Hematopoietic multipotent progenitor cell treated with erythropoietin and hydrocortisone succinate and interleukin-3 and kit ligand, for 15 days (in vitro differentiated cells): Measurements from ENCODE around the gene RCAN3.
"Not testable (repeated sequence)": the region's sequence is repeated elsewhere in the genome, so short reads cannot be mapped to it uniquely, and the experiment has no call there.

Source experiments
- DNase-seq: peaks from one replicate; pipeline ENCODE4 v3.0.0-alpha.2; 2015; ENCODE audit warnings: low spot score

RCAN3 gene

DNA sequence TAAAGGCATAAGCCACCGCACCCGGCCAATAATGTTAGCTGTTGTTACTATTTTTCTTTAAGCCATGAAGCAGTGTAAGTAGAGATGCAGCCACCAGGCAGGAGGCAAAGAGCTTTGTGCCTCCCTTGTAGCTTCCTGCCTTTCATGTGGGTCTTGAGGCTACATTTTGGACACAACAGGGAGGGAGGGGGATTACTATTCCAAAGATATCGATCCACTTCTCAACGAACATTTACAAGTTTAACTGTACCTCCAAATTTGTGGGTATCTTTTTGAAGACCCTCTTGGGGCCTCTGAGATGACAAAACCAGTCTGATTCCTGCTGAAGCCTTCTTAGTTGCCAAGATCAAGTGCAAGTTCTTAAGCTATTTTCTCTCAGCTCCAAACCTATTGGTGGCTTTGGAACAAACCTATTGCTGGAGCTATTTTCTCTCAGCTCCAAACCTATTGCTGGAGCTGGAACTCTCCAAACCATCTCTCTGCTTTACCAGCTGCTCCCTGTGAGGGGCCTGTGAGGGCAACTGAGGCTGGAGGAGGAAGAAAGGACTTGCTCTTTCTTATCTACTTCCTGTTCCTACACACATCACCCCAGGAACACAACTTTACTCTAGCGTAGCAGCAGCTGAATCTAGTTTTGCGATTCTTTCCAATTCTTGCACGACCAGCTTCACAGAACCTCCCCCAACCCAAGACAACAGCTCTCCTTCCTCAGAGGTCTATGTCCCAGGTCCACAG is 16.1 kb upstream of the RCAN3 start:
- no peak for DNase-seq

DNA sequence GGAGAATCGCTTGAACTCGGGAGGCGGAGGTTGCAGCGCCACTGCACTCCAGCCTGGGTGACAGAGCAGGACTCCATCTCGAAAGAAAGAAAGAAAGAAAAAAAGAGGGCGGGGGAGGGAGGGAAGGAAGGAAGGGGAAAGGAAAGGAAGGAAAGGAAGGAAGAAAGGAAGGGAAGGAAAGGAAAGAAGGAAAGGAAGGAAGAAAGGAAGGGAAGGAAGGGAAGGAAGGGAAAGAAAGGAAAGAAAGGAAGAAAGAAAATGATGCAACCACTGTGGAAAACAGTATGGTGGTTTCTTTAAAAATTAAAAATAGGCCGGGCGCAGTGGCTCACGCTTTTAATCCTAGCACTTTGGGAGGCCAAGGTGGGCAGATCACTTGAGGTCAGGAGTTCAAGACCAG is 15.2 kb upstream of the RCAN3 start:
- no peak for DNase-seq

DNA sequence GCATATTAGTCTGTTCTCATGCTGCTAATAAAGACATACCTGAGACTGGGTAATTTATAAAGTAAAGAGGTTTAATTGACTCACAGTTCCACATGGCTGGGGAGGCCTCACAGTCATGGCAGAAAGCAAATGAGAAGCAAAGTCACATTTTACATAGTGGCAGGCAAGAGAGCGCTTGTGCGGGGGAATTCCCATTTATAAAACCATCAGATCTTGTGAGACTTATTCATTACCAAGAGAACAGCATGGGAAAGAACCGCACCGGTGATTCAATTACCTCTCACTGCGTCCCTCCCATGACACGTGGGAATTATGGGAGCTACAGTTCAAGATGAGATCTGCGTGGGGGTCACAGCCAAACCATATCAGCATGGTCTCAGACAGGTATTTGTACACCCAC is 14.5 kb upstream of the RCAN3 start:
- not testable (repeated sequence) for DNase-seq

DNA sequence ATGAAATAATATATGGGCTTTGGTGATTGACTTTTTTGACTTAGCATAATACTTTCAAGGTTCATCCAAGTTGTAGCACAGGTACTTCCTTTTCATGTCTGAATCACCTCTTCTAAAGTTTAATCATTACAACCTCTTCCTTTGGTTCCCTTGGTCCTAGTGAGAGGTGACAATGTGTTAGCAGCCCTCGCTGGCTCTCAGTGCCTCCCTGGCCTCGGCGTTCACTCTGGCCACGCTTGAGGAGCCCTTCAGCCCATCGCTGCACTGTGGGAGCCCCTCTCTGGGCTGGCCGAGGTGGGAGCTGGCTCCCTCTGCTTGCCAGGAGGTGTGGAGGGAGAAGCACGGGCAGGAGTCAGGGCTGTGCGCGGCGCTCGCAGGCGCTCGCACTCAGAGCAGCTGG is 13.0 kb upstream of the RCAN3 start:
- no peak for DNase-seq

DNA sequence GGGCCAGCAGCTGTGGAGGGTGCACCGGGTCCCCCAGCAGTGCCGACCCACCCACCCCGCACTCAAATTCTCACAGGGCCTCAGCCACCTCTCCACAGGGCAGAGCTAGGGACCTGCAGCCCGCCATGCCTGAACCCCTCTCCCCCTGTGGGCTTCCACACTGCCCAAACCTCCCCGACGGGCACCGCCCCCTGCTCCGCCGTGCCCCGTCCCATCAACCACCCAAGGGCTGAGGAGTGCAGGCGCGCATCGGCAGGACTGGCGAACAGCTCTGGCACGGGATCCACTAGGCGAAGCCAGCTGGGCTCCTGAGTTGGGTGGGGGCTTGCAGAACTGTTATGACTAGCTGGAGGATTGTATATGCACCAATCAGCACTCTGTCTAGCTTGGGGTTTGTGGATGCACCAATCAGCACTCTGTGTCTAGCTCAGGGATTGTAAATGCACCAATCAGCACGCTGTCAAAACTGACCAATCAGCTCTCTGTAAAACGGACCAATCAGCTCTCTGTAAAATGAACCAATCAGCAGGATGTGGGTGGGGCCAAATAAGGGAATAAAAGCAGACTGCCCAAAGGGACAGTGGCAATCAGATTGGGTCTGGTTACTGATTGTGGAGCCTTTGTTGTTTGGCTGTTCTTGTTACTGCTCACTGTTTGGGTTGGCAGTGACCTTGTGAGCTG is 12.4 kb upstream of the RCAN3 start:
- no peak for DNase-seq

DNA sequence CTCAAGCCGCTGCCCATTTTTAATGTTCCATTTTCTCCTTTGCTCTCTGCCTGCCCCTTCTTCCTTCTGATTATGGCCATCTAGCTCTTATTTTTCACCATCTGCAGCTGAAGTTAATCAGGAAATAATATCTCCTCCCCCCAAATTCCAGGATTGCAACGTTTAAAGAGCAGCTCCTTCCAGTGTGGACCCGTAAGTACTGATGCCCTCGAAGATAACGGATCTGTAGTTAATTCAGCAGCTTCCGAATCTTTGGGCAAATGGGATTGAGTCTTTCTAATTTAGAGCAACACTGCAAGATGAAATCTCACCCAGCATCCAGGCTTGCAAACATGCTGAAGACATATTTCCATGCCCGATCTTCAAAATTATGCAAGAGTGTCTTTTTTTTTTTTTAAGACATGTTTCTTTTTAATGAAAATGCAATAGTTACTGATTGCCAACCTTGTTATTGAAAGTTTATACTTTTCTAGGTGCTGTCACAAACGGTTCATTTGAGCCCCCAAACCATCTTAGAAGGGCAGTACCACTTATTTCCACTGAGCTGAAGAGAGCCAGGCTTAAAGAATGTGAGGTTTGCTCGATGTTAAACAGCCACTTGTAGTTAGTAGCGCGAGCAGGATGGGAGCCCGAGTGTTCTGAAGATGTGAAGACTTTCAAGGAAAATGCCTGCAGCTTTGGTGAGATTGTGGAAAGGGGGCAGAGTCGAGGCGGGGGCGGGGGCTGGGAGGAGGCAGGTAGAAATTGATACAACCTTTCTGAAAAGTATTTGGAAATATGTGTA is 10.9 kb upstream of the RCAN3 start:
- no peak for DNase-seq

DNA sequence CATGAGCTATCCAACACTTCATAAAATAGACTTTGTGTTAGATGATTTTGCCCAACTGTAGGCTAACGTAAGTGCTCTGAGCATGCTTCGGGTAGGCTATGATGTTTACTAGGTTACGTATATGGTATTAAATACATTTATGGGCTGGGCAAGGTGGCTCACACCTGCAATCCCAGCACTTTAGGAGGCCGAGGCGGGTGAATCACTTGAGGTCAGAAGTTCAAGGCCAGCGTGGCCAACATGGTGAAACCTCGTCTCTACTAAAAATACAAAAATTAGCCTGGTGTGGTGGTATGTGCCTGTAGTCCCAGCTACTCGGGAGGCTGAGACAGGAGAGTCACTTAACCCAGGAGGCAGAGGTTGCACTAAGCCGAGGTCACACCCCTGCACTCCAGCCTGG is 9.7 kb upstream of the RCAN3 start:
- not testable (repeated sequence) for DNase-seq

DNA sequence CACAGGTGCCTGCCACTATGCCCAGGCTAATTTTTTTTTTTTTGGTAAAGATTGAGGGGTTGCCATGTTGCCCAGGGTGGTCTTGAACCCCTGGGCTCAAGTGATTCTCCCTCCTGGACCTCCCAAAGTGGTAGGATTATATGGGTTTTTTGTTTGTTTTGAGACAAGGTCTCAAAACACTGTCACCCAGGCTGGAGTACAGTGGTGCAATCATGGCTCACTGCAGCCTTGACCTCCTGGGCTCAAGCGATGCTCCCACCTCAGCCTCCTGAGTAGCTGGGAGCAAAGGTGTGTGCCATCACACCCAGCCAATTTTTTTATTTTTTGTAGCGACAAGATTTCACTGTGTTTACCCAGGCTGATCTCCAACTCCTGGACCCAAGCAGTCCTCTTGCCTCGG is 8.9 kb upstream of the RCAN3 start:
- no peak for DNase-seq

DNA sequence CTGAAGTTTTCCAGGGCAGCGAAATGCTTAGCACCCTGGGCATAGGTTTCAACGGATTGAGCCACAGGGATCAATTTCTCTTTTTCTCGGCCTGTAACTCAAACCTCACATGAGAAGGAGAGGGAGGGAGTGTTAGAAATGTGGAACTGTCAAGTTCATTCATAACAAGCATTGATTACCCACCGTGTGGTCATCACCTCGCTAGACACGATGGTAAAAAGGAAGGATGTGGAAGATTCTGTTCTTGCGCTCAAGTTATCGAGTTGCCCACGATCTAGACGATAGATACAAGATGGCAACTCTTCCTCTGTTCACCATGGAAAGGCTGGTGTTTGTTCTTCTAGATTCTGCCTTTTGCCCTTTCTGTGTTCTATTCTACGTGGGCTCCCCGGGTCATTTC is 4.0 kb upstream of the RCAN3 start:
- no peak for DNase-seq

DNA sequence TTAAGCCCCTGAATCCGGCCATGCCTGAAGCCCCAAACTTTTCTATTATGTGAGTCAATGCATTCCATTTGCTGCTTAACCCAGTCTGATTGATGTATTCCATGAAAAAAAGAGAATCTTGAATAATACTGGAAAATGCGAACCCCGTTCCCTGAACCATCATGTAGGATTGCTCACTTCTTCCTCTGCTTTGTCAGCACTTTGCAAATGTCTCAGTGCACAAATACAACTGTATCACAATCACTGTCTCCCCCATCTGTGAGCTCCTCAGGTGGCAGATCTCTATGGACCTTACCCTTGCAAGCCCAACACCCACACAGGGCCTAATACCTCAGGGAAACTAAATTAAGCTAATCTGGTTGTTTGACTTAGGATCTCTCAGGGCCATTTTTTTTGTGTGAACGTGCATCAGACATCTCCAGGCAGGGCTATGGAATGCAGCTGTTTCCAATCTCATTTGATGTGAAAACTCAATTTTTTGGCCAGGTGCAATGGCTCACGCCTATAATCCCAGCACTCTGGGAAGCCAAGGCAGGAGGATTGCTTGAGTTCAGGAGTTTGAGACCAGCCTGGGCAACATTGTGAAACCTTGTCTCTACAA is 2.1 kb upstream of the RCAN3 start:
- no peak for DNase-seq

DNA sequence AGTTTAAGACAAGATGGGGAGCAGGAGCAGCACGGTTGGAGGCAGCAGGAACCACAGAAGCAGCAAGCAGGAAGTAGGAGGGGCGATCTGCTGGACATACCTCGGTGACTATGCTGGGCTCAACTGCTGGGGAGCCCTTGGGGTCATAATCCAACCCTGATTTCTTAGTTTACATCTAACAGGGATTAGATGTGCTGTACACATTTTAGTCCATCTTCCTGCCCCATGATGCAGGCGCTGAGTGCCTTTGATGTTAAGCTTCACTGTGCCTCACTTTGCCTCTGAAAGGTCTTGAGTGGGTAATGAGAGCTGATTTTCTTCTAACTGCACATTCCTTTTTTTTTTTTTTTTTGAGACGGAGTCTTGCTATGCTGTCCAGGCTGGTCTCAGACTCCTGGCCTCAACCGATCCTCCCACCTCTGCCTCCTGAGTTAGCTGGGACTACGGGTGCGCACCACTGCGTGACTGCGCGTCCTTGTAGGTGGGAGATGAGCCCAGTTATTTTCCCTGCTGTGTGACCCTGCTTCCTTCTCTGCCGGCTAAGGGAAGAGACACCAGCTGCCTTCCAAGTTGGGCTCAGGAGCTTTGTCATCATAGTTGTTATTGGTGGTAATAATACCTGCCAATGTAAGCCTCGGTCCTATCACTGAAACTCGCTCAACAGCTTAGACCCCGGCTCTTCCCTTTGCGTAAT is 1.1 kb upstream of the RCAN3 start:
- no peak for DNase-seq

DNA sequence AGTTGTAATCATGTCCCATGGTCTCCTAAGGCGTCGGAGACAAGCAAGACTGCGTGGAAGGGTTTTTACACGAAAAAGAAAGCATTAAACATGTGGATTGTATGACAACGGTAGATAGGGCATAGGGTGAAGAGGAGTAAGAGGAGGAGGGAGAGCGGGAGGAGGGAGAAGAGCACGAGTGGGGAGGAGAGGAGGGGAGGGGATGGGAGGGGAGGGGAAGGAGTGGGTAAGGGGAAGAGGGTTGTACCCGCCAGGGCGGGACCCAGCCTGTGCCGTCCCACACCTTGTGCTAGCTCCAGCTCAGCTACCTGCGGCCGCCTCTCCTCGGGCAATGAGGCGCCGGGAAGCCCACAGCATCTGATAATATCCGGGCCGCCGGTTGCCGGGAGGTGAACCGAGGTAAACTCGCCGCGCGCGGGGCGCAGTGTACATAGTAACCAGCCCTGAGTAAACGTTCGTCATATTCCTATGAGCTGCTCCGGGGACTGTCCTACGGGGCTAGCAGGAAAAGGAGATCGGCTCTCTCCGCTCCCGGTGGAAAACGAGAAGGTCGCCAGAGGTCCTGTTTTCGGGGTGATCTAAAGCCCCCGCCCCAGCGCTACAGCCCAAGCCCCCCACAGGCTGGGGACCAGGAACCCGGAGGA is 449 bp upstream of the RCAN3 start:
- peak; percentile 5 for DNase-seq

DNA sequence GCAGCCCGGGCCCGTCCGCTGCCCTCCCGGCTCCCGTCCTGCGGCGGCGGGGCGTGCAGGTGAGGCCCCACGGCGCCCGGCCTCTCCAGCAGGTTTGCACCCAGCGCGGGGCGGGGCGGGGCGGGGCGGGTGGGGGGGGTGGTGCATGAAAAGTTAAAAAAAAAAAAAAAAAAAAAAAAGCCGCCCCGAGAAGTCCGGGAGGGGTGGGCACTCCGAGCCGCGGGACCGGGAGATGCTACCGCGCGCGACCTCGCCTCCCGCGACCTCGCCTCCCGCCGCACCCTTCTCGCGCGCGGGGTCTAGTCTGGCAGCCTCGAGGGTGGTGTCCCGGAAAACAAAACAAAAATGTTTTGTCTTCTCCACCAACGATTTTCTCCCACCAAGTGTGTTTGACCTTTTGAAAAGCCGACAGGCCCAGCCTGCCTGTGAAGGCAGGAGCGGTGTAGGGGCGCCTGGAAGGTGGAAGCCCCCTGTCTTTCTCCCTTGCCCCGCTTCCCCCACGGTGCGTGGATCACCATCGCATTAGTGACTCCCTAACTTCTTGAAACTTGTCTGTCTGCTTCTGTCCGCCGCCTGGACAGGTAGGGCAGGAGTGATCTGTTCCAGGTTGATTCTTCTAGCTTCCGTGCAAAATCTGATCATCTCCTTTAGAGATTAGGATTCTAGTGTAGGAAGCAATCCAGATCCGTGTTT is 569 bp downstream of the RCAN3 start:
- no peak for DNase-seq

DNA sequence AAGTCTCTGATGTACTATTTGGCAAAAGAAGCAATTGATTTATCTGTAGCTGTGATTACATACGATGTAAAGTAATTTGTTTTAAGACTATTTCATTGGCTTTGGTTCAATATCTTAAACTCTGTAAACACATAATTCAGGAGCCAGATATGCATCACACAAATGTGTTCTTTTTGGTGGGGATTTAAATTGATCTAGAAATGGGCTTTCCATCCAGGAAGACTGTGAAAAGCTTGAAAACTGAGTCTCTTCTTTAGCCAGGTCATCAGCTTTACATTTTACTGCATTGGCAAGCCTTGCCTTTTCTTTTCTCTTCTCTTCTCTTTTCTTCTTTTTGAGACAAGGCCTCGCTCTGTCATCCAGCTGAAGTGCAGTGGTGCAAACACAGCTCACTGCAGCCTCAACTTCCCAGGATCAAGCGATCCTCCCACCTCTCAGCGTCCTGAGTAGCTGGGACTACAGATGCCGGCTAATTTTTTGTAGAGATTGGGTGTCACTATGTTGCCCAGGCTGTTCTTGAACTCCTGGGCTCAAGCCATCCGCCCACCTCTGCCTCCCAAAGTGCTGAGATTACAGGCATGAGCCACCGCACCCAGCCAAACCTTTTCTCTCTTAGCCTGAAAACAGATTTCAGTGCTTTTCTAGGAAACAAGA is 1.4 kb downstream of the RCAN3 start:
- no peak for DNase-seq

DNA sequence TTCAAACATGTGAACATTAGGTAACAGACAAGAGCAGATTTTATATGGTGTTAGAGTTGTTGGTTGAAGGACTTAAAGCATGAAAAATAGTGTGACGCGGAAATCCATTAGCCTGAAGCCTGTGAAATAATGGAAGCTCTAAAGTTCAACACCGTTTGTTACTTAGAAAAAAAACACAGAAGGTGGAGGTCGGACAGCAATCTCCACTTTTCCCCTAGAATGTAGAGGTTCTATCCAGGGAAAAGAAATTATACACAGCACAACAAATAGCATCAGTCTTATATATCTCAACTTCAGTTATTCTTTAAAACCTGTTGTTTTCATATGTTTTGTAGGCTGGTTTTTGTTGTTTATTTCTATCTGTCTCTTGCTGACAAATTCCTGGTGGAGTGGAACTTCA is 1.9 kb downstream of the RCAN3 start:
- no peak for DNase-seq

DNA sequence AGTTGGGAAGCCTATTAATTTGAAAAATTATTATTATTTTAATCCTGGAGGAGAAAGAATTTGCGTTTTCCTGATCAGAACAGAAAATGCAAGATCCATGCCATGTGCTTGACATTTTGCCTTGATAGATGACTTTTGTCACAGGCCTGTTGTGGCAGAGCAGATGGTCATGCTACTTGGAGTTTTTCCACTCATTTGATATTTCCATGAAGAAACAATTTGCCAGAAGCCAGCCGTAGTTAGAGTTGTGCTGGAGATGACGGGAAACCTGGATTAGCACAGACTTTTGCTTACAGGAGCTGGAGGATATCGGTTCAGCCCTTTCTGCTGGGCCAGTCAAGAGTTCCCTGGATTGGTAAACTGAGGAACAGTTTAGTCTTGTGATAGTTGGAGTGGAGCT is 3.2 kb downstream of the RCAN3 start:
- DNase-seq: no peak

DNA sequence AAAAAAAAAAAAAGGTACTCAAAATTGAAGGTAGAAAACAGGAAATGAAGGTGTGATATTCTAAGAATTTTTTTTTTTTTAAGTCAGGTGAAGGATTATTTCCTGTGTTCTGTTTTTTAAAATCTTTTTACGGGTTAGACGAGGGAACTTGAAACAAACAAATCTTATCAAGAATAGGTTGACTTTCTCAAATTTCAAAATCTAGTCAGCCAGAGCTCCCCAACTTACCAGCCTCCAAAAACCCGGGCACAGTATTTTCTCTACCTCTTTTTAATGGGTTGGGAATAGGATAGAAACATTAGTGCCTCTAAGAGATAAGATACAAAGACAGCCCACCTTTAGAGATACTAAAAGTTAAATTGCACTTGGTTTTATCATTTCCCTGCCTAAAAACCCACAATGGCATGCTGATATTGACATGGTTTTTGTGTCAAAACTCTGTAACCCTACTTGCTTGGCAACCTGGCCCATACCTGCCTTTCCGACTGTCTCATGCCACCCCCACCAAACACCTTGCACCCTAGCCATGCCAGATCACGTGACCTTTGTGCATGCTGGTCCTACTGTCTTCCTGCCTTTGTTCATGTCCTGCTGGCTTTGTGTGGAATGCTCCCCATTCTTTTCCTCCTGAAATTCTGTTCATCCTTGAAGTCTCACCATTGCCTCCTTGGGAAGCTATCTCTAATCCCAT is 4.2 kb downstream of the RCAN3 start:
- DNase-seq: no peak

DNA sequence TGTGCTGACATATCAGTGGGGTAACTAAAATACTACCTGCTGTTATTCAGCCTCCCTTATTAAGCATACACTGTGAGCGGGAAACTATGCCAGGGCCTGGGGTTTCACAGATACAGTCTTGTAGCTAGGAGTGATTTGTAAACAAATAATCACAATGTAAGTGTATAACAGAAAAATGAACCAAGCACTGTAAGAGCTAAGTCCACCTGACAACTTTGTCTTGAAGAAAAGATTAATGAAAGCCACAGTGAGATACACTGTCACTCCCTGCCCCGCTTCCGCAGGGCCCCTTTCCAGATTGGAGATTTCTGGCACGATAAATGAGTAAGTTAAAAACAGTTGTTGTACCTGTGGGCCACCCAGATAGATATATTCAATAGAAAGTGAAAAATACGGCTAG is 4.8 kb downstream of the RCAN3 start:
- DNase-seq: no peak

DNA sequence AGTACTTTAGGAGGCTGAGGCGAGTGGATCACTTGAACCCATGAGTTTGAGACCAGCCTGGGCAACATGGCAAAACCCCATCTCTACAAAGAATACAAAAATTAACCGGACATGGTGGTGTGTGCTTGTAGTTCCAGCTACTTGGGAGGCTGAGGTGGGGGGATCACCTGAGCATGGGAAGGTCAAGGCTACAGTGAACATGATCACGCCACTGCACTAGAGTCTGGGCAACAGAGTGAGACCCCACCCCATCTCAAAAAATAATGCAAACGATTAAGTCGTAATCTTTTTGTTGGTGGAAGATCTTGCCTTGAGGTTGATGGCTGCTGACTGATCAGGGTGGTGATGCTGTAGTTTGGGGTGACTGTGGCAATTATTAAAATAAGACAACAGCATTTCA is 6.3 kb downstream of the RCAN3 start:
- no peak for DNase-seq

DNA sequence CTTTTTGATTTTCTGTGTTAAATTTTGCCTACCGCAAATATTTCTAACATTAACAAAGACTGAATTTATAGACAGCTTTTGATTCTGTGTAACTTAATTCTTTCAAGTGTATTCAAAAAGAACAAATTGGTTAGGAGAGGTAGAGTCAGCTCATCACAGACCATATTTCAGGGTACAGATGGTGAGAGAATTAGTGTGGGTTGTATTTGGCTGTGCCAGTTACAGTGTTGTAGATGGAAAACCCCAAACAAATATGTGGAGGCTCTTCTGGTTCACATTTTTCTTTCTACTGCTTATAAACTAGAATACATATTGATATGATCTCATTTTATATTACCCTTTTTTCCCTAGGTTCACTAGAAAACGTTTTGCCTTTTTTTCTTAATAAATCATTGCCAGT is 11.1 kb downstream of the RCAN3 start:
- DNase-seq: no peak
